Measurements from ENCODE around the gene PDZD11.

GRCh38 chrX:70289793-70290770 lies at the start of gene PDZD11, which contains the start of gene KIF4A:
- TF ChIP-seq, protein P1, sequence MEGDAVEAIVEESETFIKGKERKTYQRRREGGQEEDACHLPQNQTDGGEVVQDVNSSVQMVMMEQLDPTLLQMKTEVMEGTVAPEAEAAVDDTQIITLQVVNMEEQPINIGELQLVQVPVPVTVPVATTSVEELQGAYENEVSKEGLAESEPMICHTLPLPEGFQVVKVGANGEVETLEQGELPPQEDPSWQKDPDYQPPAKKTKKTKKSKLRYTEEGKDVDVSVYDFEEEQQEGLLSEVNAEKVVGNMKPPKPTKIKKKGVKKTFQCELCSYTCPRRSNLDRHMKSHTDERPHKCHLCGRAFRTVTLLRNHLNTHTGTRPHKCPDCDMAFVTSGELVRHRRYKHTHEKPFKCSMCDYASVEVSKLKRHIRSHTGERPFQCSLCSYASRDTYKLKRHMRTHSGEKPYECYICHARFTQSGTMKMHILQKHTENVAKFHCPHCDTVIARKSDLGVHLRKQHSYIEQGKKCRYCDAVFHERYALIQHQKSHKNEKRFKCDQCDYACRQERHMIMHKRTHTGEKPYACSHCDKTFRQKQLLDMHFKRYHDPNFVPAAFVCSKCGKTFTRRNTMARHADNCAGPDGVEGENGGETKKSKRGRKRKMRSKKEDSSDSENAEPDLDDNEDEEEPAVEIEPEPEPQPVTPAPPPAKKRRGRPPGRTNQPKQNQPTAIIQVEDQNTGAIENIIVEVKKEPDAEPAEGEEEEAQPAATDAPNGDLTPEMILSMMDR (conservative IDR thresholded peaks at IDR 0.05 in 1 of 2, IDR thresholded peaks at IDR 0.05 in 1 of 2; ENCODE audit: low read depth in 1 of 2, low read length in 2 of 2) = no peak
- no peak for TF ChIP-seq EZH2 (IDR thresholded peaks at IDR 0.05; ENCODE audit: low read length, missing control alignments)
